GM20000 (cell line): ENCODE results near the gene KCNH2.
A peak's percentile ranks its signal among the peaks of the same experiment; 100 is the strongest.

Source experiments
- DNase-seq: peaks from one replicate; pipeline ENCODE4 v3.0.0; 2012; ENCODE audit warnings: low spot score
- CTCF ChIP-seq: IDR thresholded peaks from 2 replicates; pipeline ENCODE4 v1.5.1; 2012; ENCODE audit warnings: mild to moderate bottlenecking, control low read depth; ENCODE audit errors: extremely low read depth, missing control alignments

KCNH2 gene

GRCh38 chr7:150900675-150901074, 77.4 kb downstream of the KCNH2 start:
- no peak for DNase-seq
- no peak for TF ChIP-seq CTCF

GRCh38 chr7:150898475-150899011, 79.6 kb downstream of the KCNH2 start:
- peak; percentile 78 for DNase-seq
- peak; percentile 85 for TF ChIP-seq CTCF

GRCh38 chr7:150897502-150898474, 80.3 kb downstream of the KCNH2 start:
- TF ChIP-seq CTCF = no peak
- DNase-seq = peak; percentile 40

GRCh38 chr7:150896562-150897209, 81.4 kb downstream of the KCNH2 start:
- no peak for DNase-seq
- TF ChIP-seq CTCF = no peak

GRCh38 chr7:150895809-150896208, 82.3 kb downstream of the KCNH2 start:
- no peak for DNase-seq
- no peak for TF ChIP-seq CTCF
